NCI-H187 (cell line): ENCODE measurements around the gene TNIP1.

Experiments used
- DNase-seq, 2 experiments: peaks; one replicate each; lab custom pipeline; 2025; lab: John Stamatoyannopoulos, UW

TNIP1 gene, protein sequence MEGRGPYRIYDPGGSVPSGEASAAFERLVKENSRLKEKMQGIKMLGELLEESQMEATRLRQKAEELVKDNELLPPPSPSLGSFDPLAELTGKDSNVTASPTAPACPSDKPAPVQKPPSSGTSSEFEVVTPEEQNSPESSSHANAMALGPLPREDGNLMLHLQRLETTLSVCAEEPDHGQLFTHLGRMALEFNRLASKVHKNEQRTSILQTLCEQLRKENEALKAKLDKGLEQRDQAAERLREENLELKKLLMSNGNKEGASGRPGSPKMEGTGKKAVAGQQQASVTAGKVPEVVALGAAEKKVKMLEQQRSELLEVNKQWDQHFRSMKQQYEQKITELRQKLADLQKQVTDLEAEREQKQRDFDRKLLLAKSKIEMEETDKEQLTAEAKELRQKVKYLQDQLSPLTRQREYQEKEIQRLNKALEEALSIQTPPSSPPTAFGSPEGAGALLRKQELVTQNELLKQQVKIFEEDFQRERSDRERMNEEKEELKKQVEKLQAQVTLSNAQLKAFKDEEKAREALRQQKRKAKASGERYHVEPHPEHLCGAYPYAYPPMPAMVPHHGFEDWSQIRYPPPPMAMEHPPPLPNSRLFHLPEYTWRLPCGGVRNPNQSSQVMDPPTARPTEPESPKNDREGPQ

DNA sequence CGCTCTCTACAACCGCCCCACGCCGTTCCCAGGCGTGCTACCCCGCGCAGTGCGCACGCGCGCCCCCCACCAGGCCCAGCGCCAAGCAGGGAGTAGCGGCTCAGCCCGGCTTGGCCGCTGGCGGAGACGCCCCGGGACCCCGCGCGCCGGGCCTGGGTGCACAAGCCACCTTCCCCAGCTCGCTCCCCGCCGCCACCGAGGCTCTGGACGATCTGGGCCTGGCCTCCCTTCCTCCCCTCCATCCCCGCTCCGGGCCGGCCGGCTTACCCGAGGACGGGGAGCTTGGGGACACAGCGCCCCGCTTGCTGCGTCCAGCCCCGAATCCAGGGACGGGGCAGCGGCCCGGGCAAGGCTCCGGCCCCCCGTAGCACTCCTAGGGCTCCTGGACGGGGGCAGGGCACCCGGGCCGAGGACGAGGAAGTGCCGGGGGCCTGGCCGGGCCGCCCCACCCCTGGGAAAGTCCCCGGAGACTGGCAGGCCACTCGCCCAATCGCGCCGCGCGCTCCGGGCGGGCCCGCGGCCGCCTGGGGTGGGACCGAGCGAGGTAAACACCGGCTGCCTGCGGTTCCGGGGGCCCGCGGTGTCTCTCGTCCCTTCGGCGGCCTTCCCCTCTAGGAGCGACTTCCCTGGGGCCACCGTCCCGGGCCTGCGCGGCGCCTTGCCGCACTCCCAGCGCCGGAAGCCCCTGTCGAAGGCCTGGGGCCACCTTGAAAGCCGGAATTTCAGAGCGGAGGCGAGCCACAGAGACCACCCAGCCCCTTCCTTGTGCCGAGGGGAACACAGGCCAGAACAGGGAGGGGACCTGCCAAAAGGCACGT lies at the start of gene TNIP1:
Gene TNIP1, minus strand, starts transcription at position 422 of the 818 bp plus-strand sequence. CDS start 15,939 bp downstream, outside the sequence.
- peak; percentile 67 to 77 for DNase-seq

DNA sequence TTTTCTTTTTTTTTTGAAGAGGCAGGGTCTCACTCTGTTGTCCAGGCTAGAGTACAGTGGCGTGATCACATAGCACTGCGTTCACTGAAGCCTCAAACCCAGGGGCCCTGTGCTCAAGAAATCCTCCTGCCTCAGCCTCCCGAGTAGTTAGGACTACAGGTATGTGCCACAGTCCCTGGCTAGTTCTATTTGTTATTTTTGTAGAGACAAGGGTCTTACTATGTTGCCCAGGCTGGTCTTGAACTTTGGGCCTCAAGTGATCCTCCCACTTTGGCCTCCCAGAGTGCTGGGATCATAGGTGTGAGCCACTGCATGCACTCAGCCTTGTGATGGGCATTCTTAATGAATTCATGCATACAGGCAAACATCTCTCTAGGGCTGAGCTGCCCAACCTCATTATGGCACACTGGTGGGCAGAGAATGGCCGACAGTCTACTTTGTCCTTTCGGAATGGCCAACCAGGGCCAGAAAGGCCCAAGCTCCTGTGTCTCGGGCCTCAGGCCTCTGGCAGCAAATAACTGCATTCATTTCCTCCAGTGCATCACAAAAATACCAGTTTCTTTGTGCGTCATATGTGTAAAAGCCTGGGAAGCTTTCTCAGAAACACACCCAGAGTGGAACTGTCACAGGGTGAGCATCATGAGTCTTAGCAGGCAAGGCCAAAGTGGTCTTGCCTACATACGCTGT lies 49.5 kb upstream of the TNIP1 start:
- DNase-seq, result no peak

DNA sequence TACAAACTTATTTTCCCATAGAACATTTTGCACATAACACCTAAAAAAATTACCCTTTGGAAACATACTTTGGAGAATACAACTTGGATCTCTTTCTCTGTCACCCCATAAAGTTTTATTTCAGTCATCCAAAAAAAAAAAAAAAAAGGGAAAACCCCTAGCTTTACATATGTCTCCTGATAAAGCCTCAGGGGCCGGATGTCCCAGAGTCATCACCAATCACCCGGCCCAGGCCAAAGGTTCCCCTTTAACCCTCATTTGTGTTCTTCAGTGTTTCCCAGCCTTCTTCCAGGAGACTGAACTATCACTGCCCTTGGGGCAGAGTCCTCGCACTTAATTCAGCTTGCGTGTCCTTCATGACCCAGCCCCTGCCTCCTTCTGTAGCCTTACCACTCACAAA lies 48.0 kb upstream of the TNIP1 start:
- no peak for DNase-seq

DNA sequence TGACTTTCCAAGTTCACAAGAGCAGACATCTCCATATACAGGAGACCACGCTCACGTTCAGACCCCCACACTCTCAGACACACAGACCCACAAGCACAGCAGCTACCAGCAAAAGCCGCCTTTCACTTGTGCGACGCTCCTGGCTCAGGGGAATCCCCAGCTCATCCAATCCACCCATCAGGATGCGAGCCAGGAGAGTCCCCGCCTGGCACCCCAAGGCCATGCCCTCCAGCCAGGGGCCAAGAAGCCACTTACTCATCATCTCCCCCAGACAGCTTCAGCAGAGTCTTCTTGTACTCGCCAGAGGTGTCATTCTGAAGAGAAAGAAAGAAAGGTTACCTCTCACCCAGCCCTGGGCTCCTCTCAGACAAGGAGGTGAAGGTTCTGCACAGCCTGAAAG lies 47.1 kb upstream of the TNIP1 start:
- DNase-seq, result no peak

DNA sequence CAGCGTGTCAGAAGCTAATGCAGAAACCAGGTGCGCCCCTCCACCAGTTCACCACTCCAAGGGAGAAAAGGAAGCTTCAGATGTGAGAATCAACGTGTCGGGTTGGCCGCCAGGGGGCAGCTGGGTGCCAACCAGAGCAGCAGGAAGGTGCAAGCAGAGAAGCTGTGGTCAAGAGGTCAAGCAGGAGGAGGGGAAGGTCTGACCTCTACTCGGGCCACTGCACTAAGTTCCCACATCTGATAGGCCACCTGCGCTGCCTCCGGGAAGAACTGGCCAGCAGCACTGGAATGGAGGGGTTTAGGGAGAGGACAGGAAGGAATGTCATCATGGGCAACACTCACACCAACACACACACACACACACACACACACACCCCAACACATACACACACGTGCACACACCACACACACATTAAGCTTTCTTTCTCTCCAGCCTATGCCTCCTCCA lies 45.4 kb upstream of the TNIP1 start:
- DNase-seq, result peak in 1 of 2 experiments; percentile 12

DNA sequence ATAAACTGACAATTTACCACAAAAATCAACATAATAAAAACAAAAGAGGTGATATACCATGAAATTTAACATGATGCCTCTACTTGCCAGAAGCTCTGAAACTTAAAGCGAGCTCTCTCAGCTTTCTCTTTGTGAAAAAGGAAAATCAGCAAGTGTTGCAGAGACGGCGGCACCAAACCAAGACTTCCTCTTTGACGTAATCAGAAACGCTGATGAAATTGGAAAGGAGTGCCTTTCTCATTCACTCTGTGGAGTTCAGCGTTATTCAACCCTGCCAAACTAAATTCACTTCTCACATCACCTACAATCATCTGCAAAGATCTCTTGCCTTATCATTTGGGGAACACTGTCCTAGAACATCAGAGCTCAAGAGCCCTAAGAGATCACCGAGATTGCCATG lies 44.6 kb upstream of the TNIP1 start:
- DNase-seq, result no peak

DNA sequence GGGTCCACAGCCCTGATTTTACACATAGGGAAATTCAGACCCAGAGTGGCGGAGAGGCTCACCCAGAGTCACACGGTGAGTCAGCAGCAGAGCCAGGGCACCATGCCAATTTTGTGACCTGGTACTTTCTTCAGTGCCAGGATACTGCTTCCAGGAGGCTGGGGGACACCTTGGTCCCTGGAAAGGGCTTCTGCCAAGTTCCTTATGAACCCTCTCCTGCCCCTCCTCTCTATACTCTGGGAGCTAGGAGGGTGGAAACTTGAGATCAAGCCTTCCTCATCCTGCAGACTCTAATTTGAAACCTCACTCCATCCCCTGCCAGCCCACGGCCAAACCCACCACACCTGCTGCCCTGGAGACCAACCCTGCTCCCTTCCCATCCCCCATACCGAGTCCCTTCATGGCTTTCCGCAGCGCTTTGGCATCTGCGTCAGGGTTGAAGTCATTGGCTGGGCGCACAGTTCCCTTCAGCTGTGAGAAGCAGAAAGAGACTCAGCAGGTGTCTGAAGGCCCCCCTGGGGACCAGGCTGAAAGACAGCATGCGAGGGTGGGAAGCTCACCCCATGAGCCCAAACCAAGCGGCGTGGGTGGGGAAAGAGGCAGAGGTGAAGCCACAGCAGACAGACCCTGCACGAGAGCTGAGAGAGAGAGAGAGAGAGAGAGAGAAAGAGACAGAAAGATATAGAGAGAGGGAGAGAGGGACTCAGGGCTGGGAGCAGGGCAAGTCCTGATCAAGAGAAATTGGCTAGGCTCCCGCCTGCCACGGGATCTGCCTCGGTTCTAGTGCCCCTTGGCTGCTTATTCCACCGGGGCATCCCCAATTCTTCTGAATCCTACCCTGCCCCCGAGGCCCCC lies 43.3 kb upstream of the TNIP1 start:
- DNase-seq, result no peak

DNA sequence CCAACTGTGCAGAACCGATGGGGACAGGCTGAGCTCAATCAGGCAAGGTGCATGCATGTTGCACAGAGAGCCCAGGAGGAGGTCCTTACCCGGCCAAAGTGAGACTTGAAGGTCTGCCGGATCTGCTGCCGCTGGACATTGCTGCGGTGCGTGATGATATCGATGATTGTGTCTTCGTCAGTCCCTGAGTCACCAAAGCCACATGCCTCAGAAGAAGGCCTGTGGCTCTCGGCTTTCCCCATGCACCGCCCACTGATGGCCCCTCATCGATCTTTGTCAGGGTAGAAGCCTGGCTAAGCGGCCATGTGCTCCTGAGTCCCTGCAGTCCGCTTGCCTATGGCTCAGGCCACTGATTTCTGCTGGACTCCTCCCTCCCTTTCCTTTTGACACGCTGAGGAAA lies 42.0 kb upstream of the TNIP1 start:
- DNase-seq, result no peak

DNA sequence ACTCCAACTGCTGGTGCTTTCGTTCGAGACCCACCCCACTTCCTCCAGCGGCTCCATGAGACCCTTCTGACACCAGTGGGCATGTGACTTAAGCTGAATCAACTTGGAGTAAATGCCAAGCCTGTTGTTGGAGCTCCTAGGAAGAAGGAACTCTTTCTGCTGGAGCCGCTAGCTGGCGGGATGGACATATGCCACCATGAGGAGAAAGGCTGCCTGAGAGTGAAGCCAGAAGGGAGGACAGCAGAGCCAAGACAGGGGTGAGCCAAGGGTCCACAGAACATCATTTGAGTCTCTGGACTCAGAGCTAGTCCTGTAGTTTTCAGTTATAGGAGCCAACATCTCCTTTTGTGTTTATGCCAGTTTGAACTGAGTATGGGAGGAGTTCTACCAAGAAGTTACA lies 40.8 kb upstream of the TNIP1 start:
- DNase-seq, result no peak

DNA sequence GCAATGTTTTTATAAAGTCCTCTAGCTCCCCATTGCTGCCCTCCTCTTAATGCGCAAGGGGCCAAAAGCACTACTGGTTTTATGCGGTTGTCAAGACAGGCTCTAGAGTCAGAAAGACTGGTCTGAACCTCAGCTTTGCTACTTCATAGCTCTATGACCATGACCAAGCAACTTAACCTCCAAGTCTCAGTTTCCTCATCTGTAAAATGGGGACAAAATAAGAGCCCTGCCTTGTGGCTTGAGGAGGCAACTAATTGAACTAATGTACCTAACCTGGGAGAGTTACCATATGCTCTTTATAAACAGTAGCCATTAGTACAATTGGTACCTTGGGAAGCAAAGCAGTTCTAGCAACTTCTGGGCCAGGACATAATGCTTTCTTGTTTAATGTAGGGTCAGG lies 40.3 kb upstream of the TNIP1 start:
- no peak for DNase-seq

DNA sequence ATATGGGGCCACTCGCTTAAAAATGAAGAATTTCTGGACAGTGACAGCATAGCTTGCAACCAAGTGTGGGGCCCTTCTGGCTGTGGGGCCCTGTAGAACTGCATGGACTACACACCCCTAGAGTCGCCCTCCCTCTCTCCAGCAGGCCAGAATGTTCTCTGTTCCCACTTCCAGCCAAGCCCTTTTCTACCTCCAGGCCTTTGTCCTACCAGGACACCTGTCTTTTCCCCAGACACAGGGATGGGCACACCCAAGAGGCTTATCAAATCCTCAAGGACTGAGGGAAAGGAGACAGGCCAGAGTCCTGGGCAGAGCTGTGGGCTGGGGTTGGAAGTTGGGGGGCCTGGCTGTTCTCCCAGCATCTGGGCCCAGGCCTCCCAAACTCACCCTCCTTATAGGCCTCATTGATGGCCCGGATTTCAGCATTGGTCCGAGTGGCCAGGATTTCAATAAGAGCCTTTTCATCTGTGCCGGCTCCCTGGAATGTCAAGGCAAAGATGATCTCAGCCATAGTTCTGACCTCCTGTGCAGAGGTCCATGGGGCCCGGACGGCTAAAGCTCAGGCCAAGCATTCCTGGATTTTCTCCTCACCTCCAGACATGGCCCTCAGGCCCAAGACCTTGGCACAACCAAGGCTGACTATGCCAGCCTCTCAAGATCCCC lies 38.2 kb upstream of the TNIP1 start:
- no peak for DNase-seq

DNA sequence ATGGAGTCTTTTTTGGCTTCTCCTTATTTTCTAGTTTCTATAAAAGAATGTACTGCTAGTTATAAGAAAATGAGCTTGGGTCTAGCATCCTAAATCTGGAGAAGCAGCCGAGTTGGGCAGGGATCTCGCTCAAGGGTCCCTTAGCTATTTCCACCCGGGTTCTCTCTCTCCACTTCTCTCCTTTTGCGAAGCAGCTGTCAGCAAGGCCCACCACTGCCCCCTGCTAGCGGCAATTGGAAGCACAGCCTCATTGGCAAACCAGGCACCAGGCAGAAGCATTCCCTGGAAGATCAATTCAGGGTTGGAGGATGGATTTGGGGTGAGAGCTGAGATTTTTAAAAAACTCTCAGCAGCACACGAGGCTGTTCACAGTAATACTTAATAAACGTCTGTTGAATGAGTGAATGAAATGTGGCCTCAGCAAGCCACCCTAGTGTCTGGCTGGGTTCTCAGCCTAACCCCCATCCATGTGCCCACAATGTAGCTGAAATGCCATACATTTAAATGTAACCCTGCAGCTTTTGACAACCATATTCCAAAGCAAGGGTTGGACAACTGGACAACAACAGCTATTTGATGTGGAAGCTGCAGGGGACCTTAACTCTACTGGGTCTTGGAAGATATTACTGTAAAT lies 34.6 kb upstream of the TNIP1 start:
- DNase-seq, result peak in 1 of 2 experiments; percentile 31

DNA sequence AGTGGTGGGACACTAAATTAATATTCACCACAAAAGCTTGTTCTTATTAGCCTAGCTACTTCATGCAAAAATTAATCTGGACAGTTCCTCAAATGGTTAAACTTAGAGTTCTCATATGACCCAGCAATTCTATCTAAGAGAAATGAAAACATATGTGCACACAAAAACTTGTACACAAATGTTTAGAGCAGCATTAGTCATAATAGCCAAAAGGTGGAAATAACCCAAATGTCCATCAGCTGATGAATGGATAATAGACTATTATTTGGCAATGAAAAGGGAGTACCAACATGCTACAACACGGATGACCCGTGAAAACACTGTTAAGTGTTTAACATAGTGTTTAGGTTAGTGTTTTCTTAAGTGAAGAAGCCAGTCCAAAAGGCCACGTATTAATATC lies 32.8 kb upstream of the TNIP1 start:
- no peak for DNase-seq

DNA sequence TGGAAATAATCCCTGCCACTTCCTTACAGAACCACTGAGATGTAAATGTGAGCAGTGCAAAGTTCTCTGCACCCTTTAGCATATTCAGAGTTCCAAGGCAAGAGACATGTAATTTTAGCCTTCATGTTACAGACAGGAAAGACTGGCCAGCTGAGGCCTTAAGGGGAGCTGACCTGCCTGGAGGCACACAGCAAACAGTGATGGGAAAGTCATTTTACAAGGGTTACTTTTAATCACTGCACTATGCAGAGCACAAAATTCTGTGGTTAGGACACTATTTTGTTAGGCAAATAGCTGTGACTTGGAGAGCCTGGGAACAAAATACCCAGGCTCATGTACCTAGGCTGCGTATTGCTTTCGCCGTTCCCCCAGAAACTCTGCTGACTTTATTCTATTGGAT lies 30.2 kb upstream of the TNIP1 start:
- DNase-seq, result no peak

DNA sequence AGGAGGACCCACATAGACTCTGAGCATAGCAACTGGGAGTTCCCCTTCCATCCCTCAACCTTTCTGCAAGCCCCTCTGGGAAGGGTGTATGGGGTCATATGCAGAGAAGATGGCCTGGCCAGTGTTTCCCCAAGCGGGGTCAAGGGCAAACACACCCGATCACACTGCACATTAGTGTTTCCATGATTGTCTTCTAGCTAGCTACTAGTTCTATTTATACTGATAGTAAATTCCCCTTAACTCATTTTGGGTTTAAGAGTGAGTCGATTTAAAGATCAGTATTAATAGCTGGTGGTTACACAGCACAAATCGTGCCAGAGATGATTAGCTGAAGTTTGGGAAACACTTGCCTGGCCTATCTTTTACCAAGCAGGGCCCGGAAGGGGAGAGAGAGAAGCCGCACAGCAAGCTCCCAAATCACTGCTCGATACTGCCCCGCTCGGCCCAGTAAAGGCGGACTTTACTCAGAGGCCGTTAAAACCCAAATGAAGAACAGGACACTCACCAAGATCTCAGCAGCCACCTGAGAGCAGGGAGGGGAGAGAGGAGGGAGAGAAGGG lies 29.4 kb upstream of the TNIP1 start:
- no peak for DNase-seq

DNA sequence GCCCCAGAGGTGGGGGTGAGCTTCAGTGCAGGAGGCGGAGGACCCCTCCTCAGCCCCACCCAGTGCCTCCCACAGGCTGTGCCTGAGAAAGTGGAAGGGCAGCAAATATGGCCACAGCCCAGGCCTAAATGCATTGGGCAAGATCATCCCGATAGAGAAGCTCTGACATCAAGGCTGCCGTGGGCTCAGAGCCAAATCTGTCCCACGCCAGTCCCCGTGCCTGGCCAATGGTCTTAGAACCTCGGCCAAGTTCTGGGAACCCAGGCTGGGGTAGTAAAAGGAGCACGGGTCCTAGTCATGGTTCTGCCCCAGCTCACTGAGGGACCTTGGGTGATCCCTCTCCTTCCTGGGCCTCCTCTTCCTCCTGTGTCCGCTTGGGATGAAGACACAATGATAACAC lies 27.7 kb upstream of the TNIP1 start:
- no peak for DNase-seq

DNA sequence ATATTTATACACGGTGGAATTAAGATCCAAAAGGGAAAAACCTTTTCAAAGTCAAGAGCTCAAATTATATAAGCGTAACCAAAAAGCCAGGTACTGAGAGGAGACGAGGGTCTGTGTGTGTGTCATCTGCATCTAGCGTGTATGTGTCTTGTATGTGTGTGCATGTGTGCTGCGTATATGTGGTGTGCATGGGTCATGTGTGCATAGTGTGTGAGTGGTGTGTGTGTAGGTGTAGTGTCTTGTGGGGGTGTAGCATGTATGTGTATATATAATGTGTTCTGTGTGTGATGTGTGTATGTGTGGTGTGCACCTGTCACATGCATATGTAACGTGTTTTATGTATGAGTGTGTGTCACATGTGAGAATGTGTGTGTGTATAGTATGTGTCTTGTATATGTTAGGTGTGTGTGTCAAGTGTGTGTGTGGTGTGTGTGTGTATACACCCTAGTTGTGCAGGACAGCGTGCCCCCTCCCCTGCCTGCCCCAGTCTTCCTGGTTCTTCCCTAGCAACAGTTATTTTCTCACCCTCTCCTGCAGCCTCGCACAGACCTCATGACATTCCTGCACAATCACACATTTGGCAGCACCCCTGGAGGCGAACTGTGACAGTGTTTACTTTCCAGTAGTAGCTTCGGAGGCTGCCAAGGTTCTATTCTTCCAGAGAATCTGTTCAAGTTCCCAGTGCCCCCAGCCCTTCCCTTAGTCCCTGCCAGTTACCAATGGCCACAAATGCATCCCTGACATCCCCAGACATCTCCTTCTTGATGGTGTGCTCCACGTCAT lies 27.1 kb upstream of the TNIP1 start:
- DNase-seq, result no peak

DNA sequence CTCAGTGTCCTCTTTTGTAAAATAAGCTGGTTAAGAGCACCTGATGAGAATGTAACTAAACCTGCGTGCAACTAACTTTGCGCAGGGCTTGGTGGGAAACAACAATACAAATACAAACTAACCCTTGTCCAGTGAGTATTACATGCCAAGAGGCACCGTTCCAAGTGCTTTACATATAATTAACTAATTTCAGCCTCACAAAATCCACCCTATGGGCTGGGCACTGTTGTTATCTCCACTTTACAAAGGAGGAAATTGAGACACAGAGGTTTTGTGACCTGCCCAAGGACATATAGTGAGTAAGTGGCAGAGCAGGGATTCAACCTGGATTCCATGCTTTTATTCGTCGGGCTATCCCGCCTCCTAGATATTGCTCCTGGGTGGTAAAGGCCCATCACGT lies 26.2 kb upstream of the TNIP1 start:
- DNase-seq, result no peak

DNA sequence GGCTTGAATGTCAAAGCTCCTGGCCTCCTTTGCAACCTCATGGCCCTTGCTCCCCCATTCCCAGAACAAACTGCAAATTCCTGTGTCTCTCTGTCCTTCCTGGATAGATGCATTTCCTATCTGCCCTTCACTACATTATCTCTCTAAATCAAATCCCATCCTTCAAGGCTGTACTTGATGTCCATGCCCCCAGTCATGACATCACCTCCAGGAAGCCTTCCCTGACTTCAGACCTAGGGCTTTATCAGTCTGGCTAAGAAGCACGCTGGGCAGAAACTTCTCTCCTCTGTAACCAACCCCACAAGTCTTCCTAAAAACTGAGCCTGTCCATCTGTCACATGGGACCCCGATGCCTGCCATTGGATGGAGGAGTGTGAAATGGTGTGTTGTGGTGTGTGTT lies 25.7 kb upstream of the TNIP1 start:
- no peak for DNase-seq
